CD4-positive, alpha-beta T cell treated with Interferon gamma for 1 hour (primary cell): ENCODE measurements around the gene EMC1.
"Not testable (repeated sequence)": the region's sequence is repeated elsewhere in the genome, so short reads cannot be mapped to it uniquely, and the experiment has no call there.

Experiments
- DNase-seq: peaks from one replicate; pipeline ENCODE4 v3.0.0-alpha.2; 2020

The EMC1 gene

GRCh38 chr1:19251305-19252196, at the start of gene EMC1, which contains the start of gene MRTO4:
Gene EMC1, minus strand, starts transcription at chr1:19251524. Its CDS starts 15 bp downstream, at chr1:19251509.
Gene MRTO4, plus strand, starts transcription at chr1:19251805. Its CDS starts 31 bp downstream, at chr1:19251836.
- peak; percentile 79 for DNase-seq

GRCh38 chr1:19300211-19300610, 48.9 kb upstream of the EMC1 start:
- DNase-seq, result no peak

GRCh38 chr1:19294638-19295037, 43.3 kb upstream of the EMC1 start:
- DNase-seq, result no peak

DNA sequence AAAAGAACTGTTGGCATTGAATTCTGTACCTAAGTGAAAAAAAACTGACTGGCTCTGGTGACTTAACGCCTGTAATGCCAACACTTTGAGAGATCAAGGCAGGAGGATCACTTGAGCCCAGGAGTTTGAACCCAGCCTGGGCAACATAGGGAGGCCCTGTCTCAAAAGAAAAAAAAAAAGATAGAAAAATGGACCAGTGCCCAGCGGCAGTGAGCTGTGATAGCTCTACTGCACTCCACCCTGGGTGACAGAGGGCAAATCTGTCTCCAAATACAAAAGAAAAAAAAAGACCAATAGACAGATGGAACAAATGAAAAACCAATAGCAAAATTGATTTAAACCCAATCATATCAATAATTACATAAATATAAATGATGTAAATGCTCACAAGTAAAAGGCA, 37.9 kb upstream of the EMC1 start:
- no peak for DNase-seq

DNA sequence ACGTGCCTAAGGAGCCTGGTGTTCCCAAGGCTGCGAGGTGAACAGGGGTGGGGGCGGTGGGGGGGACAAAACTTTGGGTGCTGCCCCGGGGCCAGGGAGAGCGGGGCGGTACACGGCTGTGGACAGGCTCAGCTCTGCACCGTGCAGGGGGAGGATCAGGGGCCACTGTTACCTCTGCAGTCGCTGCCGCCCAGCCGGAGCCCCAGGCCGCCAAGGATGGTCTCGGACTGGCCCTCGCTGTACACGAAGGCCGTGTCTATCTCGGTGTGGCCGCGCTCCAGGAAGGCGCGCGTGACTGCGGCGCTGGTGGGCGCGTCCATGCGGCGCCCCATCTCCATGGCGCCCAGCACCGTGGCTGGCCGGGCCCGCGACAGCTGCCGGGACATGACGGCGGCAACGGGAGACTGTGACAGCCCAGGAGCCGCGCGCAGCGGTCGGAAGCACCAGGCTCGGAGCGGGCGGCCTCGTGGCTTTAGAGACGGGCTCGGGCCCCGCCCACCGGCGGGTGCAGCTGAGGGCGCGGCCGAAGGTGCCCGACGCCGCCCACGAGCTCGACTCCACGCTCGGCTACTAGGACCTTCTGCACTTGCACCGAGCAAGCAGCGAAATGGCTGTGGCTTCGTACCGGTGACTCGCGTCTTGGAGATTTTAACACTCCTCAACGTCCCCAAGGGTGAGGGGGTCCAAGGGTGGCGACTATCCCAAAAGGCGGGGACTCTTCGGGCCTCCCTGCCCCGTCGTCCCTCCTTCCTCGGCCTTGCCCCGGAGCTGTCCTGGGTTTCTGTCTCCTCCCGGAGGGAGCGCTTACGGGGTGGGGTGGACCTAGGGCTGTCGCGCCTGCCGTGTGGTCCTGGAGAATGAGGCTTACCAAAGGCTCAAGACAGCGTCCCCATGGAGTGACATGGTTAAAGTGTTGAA, 37.3 kb upstream of the EMC1 start, which contains the start of gene AKR7A3:
Gene AKR7A3, minus strand, starts transcription at position 447 of the 918 bp plus-strand sequence. Its CDS starts 61 bp downstream, at position 386.
- DNase-seq, result peak; percentile 47

- DNase-seq, result no peak
Measured at GRCh38 chr1:19287436-19288185, 36.3 kb upstream of the EMC1 start.

GRCh38 chr1:19285807-19286206, 34.5 kb upstream of the EMC1 start:
- DNase-seq, result not testable (repeated sequence)

GRCh38 chr1:19285366-19285765, 34.0 kb upstream of the EMC1 start:
- not testable (repeated sequence) for DNase-seq

DNA sequence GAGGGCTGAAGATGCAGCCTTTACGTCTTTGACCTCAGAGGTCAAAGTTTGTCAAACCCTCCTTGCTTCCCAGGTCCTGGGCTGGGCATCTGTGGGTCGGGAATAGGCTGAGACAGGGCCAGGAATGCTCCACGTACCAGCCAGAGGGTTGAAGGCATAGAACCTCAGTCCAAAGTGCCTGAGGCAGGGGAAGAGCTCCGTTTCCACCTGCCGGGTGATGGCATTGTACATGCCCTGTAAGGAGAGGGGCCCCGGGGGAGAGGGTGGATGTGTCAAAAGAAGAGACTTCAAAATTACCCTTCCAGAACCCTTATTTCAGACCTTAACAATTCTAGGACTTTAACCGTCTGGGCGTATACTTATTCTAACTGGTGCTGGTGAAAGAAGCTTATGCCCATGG, 33.6 kb upstream of the EMC1 start:
- DNase-seq, result no peak

- DNase-seq, result no peak
Measured at GRCh38 chr1:19283891-19284290, 32.6 kb upstream of the EMC1 start.

GRCh38 chr1:19274636-19275035, 23.3 kb upstream of the EMC1 start:
- DNase-seq, result no peak

DNA sequence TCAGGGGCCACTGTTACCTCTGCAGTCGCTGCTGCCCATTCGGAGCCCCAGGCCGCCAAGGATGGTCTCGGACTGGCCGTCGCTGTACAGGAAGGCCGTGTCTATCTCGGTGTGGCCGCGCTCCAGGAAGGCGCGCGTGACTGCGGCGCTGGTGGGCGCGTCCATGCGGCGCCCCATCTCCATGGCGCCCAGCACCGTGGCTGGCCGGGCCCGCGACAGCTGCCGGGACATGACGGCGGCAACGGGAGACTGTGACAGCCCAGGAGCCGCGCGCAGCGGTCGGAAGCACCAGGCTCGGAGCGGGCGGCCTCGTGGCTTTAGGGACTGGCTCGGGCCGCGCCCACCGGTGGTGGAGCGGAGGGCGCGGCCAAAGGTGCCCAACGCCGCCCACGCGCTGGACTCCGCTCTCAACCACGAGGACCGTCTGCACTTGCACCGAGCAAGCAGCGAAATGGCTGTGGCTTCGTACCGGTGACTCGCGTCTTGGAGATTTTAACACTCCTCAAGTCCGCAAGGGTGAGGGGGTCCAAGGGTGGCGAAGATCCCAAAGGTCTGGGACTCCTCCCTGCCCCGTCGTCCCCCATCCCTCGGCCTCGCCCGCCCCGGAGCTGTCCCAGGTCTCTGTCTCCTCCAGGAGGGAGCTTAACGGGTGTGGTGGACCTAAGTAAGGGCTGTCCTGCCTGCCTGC, 22.7 kb upstream of the EMC1 start:
- not testable (repeated sequence) for DNase-seq

GRCh38 chr1:19273106-19273843, 22.0 kb upstream of the EMC1 start:
- no peak for DNase-seq

DNA sequence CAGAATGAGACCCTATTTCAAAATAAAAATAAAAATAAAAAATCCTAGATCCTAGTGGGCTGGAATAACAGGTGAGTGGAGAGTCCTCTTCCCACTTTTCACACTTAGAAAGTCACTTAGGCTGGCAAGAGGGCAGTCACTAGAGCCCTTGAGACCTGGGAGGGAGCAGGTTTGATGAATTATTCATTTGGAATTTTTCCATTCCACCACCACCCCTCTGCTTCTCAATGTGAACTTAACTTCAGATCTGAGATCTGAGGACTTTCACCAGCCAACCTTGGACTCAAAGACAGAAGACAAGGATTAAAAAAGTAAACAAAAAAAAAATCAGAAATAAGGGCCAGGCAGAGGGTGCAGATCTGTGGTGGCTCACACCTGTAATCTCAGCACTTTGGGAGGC, 20.7 kb upstream of the EMC1 start:
- DNase-seq, result no peak

DNA sequence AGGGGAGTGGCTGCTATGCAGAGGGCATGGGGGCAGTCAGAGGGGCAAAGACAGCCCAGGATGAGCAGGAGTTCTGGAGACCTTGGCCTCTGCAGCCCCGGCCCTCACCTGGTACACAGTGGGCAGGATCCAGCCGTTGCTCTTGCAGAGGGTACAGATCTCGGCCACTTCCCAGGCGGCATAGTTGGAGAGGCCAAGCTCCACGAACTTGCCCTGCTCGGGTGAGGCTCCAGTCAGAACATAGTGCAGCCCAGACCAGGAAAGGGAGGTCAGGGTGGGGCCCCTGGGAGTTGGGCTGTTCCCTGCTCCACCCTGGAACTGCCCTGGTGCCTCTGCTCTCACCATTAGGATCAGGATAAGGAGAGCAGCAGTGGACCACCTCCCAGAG, 19.0 kb upstream of the EMC1 start:
- not testable (repeated sequence) for DNase-seq

GRCh38 chr1:19269427-19270342, 18.4 kb upstream of the EMC1 start:
- not testable (repeated sequence) for DNase-seq

GRCh38 chr1:19268445-19268844, 17.1 kb upstream of the EMC1 start:
- DNase-seq, result no peak

- DNase-seq, result no peak
Measured at GRCh38 chr1:19262744-19263143, 11.4 kb upstream of the EMC1 start.

- no peak for DNase-seq
Measured at GRCh38 chr1:19262047-19262446, 10.7 kb upstream of the EMC1 start.
